Skin of body (tissue), 2 donors: ENCODE measurements around the gene NGLY1. TPM values are rescaled to one million over a fixed set of nuclear protein-coding genes. Genes with fewer than 3 reads are reported as not detected.

Experiments used
- DNase-seq: peaks from one replicate; lab custom pipeline; 2025; lab: John Stamatoyannopoulos, UW
- total RNA-seq: library from RNA; depleted of rRNA; stranded (reverse); fragments of >200 nt; gene quantifications from one replicate; pipeline ENCODE4 v1.2.3, GENCODE V29; 2014

Gene NGLY1
- total RNA-seq, 1 donor from 2014 or later, result 29.5 TPM

GRCh38 chr3:25711090-25711489 lies 72.2 kb downstream of the NGLY1 start:
- DNase-seq, result no peak

GRCh38 chr3:25708036-25708435 lies 75.2 kb downstream of the NGLY1 start:
- no peak for DNase-seq

- DNase-seq, result peak; percentile 15
Measured at GRCh38 chr3:25707268-25707926, 75.8 kb downstream of the NGLY1 start.

DNA sequence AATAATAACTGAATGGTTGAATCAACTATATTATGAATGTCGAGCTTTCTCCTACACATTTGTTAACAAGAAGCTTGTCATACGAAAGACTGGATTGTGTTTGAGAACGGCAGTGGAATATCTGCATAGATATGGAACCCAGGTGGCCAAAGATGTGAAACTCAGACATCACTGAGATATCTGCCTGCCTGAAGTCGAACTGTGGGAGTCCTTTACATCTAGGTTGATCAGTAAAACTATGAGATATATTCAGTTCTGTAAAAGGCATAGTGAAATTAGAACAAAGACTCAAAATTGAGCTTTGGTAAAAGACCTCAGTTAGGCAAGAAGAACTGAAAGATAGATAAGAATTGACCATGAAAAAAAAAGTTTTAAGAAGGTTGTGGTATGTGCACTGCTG lies 77.0 kb downstream of the NGLY1 start:
- no peak for DNase-seq

GRCh38 chr3:25697553-25697952 lies 85.7 kb downstream of the NGLY1 start:
- DNase-seq, result no peak

DNA sequence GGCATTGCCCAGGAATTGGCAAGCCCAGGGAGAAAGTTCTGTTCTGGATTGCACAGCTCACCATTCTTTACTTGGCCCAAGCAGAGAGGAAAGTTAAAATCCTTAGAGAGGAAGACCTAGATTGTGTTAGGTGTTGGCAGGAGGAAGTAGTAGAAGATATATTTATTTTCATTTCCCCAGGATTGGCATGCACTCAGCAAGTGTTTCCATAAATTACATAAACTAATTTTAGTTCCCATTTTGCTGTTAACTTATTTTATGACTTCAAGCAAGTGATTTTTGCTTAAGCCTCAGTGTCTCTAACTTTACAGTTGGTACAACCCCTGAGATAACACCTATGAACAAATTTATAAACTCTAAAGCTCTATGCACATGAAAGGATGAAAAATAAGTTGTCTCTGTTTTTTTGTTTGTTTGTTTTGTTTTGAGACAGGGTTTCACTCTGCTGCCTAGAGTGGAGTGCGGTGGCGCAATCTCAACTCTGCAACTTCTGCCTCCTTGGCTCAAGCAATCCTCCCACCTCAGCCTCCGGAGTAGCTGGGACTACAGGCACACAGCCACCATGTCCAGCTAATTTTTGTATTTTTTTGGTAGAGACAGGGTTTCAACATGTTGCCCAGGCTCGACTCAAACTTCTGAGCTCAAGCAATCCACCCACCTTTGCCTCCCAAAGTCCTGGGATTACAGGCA lies 87.4 kb downstream of the NGLY1 start:
- DNase-seq, result no peak

DNA sequence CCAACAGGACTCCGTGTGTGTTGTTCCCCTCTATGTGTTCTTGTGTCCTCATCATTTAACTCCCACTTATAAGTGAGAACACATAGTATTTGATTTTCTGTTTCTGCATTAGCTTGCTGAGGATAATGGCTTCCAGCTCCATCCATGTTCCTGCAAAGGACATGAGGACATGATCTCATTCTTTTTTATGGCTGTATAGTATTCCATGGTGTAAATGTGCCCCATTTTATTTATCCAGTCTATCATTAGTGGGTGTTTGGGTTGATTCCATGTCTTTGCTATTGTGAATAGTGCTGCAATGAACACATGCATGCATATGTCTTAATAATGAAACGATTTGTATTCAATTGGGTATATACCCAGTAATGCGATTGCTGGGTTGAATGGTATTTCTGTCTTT lies 90.0 kb downstream of the NGLY1 start:
- no peak for DNase-seq

GRCh38 chr3:25692341-25692740 lies 90.9 kb downstream of the NGLY1 start:
- DNase-seq, result peak; percentile 93

GRCh38 chr3:25690768-25691533 lies 92.3 kb downstream of the NGLY1 start:
- no peak for DNase-seq

- no peak for DNase-seq
Measured at GRCh38 chr3:25689226-25689625, 94.0 kb downstream of the NGLY1 start.

GRCh38 chr3:25687742-25688141 lies 95.5 kb downstream of the NGLY1 start:
- DNase-seq, result no peak

- DNase-seq, result no peak
Measured at GRCh38 chr3:25686766-25687165, 96.5 kb downstream of the NGLY1 start.

DNA sequence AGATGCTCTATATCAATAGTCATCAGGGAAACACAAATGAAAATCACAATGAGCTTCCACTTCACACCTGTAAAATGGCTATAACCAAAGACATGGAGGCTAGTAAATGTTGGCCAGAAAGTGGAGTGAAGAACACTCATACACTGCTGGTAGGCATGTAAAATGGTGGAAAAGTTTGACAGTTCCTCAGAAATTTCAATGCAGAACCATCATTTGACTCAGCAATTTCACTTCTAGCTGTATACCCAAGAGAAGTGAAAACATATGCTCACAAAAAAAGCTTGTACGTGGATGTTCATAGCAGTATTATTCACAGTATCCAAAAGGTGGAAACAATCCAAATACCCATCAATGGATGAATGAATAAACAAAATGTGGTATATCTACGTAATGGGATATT lies 99.4 kb downstream of the NGLY1 start:
- no peak for DNase-seq

GRCh38 chr3:25683410-25683809 lies 99.8 kb downstream of the NGLY1 start:
- no peak for DNase-seq

GRCh38 chr3:25679642-25680302 lies 103.5 kb downstream of the NGLY1 start:
- no peak for DNase-seq

DNA sequence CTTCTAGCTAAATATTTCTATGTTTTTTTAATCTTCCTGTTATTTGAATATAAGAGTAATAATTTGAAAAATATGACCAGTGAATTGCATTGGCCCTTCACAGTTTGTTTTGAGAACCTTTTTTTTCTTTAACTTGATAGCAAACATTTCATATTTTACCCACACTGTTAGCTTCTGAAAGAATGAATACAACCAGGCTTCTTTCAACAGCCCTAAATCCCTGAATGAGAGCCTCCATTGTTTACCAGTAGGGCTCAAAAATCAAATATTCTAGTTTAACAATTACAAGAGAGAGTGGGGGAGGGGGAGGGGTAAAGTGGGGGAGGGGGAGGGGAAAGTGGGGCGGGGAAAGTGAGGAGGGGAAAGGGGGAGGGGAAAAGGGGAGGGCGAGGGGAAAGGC lies 104.1 kb downstream of the NGLY1 start:
- DNase-seq, result no peak

DNA sequence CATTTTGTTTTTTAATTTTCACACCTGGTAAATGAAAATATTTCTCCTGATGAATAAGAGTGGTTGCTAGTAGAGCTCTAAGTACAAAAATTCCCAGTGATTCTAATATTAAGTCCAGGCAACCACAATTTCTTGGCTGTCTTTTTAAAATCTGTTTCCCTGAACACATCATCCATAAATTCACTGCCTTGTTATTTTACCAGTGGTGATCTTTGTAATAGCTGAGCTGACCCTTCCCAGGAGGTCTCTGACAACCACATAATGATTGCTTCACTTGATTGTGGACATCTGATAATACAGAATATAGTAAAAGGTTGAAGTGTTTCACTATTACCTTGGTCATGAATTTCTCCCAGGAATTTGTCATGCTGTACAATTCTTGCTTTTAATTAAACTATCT lies 104.7 kb downstream of the NGLY1 start:
- DNase-seq, result no peak

DNA sequence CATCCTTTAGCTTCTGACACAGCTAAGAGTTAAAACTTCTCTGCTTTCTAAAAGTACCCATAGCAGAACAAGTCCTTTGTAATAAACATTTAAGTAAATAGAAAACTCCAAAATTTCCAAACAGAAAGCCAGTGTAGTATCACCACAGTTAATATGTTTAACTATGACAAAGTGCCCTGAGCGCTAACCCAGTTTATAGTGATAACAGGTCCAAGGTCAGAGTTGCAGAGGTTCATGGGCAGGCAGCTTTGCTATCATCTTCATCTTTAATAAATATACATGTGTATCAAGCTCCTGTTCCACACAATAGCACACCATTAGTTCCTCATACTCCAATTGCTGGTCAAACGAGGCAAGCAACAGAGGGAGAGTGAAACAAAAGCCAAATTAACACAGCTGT lies 106.1 kb downstream of the NGLY1 start:
- no peak for DNase-seq

DNA sequence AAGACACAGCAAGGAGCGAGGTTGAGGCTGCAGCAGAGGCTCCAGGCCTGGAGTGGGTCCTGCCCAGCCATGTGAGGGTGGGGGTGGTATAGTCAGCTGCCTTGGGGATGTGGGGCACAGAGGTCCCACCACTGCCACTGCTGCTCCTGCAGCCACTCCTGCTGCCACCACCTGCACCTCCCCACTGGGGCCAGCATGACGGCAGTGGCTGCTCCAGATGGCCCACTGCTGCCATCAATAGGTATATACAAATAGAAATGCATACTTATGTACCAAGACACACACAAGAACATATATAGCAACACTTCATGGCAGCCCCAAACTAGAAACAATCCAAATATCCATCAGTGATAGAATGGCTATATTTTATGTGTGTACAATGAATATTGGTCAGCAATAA lies 108.6 kb downstream of the NGLY1 start:
- DNase-seq, result no peak

DNA sequence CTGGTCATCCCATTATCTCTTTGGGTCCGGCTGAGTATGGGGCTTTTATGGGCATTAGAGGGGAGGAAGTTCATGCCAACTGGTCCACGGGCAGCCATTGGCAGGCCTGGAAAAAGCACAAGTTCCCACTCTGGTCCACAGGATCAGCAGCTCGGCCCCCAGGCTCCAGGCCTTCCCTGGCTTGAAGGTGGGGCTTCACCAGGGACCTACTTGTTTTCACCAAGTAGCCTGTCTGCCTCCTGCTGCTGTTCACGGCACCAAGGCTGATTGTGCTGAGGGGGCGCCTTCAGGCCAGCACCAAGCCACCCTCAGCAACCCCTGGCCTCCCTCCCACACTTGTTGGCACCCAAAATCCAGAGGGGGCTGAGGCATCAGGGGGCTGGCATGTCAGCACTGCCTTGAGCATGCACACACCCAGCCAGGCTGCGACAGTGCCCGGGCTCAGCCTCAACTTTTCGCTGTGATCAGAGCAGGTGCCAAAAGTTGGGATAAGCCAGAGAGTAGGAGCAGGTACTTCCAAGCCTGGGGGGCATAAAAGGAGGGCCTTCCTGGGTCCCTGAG lies 109.4 kb downstream of the NGLY1 start:
- DNase-seq, result no peak
